ENCODE data around the gene DMRTA1.
"Not testable (repeated sequence)": the region's sequence is repeated elsewhere in the genome, so short reads cannot be mapped to it uniquely, and the experiment has no call there.

The DMRTA1 gene

GRCh38 chr9:22446589-22446949 lies at the start of gene DMRTA1:
Gene DMRTA1 (plus strand): TSS chr9:22446824. CDS start chr9:22447066, 242 bp downstream.
- DNase-seq, result peak; percentile 4

DNA sequence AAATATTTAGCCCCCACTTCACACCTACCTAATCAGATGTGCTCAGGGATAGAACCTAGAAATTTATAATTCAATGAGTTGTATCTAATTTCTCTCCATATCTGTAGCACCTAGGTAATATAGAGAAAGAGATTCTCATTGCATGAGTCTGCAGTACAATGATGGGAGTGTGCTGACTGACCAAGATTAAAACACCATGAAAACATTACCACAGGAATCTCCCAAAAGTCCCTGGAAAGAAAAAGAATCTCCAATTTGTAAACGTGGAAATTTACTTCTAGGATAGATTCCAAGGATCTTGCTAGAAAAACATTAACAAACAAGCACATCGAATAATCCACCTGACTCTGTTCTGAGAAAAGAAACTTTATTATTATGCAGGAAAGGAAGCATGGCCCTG lies 45.0 kb upstream of the DMRTA1 start:
- no peak for DNase-seq

DNA sequence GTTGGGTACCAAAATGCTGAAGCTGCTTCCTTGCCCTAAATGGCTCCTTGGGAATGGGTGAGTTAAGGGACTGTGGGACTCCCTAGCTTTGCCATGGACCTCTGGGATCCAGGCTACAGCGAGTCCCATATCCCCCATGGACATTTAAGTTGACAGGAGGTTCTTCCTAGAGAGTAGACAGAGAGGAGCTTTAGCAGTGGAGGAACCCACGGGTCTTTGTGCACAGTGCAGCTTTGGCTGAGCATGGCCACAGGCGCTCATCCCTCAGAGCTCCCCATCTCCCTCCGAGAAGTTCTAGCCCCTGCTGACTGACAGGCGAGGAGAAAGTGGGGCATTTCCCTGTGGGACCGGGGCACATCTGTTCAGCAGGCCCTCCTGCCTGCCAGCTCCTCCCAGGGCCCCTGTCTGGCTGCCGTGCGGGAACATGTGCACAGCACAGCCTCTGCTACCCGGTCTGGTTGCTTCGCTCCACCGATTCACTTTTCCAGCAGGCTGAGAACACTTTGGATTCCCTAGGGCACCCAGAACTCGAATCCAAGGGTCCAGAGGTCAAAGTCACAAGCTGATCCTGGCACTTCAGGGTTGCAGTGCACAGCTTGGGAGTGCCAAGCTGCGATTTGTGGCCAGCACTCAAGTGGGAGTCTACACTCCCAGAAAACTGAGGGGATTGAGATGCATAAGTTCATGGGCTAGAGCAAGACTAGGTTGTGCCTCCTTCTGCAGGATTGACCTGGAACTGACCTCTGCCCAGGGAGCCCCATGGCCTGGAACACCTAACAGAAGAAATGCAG lies 40.6 kb upstream of the DMRTA1 start:
- no peak for DNase-seq

GRCh38 chr9:22413884-22414283 lies 32.7 kb upstream of the DMRTA1 start:
- DNase-seq, result no peak

- no peak for DNase-seq
Measured at GRCh38 chr9:22415941-22416691, 30.5 kb upstream of the DMRTA1 start.

DNA sequence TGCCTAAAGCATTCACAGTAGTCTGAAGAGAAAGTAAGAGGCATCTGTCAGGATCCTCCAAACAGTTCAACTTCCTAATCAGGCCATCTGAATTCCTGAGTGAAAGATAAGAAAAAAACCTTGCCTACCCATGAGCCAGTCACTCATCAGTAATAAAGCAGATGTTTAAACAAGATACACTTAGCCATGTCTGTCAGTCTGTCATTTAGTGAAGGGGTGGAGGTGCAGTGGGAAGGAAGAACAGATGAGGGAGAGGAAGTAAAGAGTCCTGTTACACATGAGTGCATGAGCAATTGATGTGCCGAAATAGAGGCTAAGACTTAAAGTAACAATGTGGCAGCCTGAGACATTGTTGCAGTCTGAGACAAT lies 29.9 kb upstream of the DMRTA1 start:
- no peak for DNase-seq

- no peak for DNase-seq
Measured at GRCh38 chr9:22423566-22423965, 23.1 kb upstream of the DMRTA1 start.

GRCh38 chr9:22424616-22425015 lies 22.0 kb upstream of the DMRTA1 start:
- no peak for DNase-seq

DNA sequence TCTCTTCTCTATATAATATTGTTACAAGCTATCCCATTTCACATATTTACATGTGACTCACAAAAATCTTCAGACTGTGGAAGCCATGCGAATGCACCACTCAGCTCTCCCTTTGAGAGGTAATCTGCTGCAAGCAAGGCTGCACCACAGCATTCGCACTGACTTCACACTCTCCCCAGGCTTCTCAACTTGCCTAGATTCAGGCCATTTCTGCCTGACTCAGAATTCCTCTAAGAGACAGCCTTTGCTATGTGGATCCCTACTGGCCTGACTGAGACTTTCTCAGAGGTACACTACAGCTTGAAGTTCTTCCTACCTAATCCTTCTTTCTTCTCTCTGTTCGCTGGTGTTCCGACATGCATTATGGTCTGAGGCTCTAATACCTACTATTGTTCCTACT lies 21.1 kb upstream of the DMRTA1 start:
- no peak for DNase-seq

DNA sequence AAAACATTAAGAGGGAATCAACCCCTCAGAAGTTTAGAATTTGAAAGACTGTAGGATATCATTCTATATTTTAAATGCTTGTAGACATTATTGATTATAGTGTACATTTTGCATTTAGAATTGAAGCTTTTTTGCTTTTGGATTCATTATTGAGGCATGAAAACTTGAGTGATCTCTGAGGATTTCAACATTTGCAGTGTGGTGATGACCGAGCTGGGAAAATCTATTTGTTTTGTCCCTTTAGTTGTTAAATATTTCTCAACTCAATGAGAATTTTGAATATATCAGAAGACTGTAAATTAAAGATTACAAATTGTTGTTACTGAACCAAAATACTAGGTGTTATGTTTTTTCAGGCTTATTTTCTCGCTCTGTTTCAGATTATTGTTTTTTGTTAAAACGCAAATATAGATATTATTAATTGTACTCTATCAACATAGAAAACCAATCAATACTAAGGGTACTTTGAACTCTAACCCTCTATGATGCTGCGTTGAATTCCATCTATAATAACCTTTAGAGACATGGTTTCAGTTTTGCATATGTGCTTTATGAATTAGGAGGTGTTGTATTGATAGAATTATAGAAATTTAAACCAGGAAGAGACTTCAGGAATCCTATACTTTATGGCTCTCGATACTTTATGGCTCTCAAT lies 19.3 kb upstream of the DMRTA1 start:
- no peak for DNase-seq

DNA sequence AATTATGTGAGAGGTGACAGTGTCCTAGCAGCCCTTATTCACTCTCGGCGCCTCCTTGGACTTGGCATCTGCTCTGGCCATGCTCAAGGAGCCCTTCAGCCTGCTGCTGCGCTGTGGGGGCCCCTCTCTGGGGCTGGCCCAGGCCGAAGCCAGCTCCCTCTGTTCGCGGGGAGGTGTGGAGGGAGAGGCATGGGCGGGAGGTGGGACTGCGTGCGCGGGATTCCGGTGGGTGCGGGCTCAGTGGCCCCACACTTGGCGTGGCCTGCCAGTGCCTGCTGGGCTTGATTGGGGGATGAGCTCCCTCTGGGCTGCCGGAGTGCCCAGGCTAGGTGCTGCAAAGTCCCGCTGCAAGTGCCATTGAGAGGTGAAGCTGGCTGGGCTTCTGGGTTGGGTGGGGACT lies 12.9 kb upstream of the DMRTA1 start:
- no peak for DNase-seq

GRCh38 chr9:22435252-22435651 lies 11.4 kb upstream of the DMRTA1 start:
- not testable (repeated sequence) for DNase-seq

- not testable (repeated sequence) for DNase-seq
Measured at GRCh38 chr9:22437461-22438067, 9.1 kb upstream of the DMRTA1 start.

- DNase-seq, result no peak
Measured at GRCh38 chr9:22440841-22441240, 5.8 kb upstream of the DMRTA1 start.

DNA sequence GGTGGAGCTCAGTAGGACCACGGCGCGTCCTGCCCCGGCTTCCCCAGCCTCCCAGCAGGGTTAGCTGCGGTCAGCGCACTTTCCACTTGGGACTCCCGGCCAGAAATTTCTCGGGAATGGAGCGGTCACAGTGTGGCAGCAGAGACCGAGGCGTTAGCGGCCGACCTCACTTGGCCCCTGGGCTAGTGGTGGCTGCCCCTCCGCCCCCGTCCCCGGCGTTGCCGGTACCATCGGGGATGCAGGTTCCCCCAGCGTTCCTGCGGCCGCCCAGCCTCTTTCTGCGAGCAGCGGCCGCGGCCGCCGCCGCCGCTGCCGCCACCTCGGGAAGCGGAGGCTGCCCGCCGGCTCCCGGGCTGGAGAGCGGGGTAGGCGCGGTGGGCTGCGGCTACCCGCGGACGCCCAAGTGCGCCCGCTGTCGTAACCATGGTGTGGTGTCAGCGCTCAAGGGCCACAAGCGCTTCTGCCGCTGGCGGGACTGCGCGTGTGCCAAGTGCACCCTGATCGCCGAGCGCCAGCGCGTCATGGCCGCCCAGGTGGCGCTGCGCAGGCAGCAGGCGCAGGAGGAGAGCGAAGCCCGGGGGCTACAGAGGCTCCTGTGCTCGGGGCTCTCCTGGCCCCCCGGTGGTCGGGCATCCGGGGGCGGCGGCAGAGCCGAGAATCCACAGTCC lies 460 bp downstream of the DMRTA1 start:
- DNase-seq, result peak; percentile 38

DNA sequence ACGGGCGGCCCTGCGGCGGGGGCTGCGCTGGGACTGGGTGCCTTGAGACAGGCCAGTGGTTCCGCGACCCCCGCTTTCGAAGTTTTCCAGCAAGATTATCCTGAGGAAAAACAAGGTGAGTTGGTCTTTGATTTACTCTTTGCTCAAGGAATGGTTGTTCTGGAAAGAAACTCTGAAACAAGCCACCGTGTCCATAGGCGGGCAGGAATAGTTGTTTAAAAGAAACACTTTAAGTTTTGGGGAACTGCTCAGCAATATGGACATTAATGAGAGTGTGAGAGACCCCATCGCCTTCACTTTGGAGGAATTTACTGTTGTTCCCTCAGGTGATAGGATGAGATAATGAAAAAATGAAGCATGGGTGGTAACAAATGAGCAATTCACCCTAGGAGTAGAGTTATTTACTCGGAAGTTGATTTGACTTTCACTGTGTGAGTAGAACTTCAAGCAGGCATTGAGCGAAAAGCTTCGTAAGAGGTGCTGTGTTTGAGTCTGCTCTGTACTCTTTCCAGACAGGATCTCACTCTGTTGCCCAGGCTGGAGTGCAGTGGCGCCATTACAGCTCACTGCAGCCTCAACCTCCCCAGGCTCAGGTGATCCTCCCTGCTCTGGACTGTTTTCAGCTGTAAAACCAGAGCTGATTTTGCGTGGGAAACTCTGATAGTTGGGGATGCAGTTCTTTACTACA lies 1.1 kb downstream of the DMRTA1 start:
- no peak for DNase-seq

- no peak for DNase-seq
Measured at GRCh38 chr9:22449719-22450118, 3.1 kb downstream of the DMRTA1 start.

GRCh38 chr9:22452415-22453010 lies 5.9 kb downstream of the DMRTA1 start:
- DNase-seq, result peak; percentile 30

GRCh38 chr9:22454016-22454415 lies 7.4 kb downstream of the DMRTA1 start:
- no peak for DNase-seq

- no peak for DNase-seq
Measured at GRCh38 chr9:22455181-22455580, 8.6 kb downstream of the DMRTA1 start.

DNA sequence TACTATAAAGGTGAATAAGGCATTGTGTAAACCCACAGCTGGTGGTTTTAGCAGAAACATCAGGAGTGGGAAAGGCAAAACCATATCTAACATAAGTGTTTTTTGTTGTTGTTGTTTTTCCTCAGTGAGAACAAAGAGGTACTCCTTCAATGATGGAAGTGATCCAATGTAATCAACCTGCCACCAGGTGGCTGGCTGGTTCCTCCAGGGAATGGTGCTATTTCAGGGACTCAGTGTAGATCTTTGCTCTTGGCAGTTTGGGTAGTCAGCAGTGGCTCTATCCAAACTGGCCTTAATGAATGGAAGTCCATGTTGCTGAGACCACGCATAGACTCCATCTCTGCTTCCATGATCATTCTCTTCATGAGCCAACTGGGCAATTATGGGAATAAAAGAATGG lies 10.8 kb downstream of the DMRTA1 start:
- DNase-seq, result no peak

DNA sequence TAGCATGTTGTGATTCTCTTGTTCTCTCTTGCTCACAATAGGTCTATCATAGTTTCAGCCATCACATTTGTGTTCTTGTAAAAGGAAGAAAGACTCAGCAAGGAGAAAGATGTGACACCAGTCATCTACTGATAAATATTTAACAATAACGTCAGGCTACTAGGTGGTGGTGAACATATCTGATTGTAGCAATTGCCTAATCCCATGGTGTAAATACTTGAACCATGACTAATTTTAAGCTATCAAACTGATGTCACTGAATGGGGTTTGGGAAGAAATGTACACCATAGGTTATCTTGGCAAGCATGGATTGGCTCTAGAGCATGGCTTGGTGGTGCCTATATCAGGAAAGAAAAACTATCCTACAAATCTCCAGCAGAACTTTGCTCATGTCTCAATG lies 16.6 kb downstream of the DMRTA1 start:
- no peak for DNase-seq

Data from stimulated activated CD4-positive, alpha-beta T cell treated with anti-CD3 and anti-CD28 coated beads, Interleukin-1b, Interleukin-23, amount 100 ng/mL, for 48 hours (primary cell).